ENCODE measurements around the gene SURF4.

SURF4 gene

DNA sequence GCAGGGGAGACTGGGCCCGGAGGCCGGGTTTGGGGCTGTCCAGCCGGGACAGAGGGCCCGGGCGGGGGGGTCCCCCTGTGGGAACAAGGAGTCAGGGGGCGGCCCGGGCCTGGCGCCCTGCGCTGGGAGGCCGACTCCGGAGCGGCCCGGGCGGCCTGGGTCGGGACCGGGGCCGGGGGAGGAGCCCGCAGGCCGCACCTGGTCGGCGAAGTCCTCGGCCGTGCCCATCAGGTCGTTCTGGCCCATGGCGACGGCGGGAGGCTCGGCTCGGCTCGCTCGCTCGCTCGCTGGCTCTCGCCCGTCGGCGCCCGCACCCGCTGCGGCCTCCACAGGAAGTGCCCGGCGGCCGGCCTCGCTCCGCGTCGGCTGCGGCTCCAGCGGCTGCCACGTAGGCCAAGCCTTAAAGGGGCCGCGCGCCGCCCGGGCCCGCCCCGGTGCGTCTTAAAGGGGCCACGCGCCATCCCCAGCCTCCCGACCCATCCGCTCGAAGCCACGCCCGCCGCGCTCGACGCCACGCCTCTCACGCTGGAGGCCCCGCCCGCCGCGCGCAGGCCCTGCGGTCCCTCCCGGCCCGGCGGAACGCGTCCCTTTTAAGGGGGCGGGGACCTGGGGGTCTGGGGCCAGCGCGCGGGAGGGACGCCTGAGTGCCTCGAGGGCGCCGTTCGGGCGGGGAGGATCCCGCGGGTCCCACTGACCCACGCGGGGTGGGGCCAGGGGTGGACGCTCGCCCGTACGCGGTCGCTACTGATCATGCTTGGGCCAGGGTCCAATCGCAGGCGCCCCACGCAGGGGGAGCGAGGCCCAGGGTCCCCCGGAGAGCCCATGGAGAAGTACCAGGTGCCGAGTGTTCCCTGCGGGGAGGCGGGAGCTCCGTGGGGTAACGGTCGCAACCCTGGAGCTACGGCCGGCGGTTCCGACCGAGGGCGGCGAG is at the start of gene SURF4, which contains the start of gene STKLD1:
TSS of gene SURF4 (minus strand) at position 337 of the 931 bp plus-strand sequence. CDS start at position 246, 91 bp downstream.
TSS of gene STKLD1 (plus strand) at position 643 of the 931 bp plus-strand sequence. CDS start at position 751, 108 bp downstream.
- peak; percentile 87 to 88 for DNase-seq

DNA sequence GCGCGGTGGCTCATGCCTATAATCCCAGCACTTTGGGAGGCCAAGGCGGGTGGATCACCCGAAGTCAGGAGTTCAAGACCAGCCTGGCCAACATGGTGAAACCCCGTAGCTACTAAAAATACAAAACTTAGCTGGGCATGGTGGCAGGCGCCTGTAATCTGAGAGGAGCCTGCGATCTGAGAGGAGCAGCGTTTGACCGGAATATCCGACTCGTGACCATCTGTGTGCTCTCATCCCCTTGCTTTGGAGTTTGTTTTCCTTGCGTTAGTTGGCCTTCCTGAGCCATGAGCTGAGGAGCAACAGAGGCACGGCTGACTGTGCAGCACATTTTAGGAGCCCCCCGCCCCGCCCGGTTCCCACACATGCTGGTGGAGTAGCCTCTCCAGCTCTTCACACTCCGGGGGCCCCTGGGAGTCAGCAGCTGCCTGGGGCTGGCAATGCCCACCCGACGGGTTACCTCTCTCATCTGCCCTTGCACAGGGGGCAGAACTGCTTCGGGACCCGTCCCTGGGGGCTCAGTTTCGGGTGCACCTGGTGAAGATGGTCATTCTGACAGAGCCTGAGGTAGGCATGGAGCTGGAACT is 49.3 kb upstream of the SURF4 start:
- no peak for DNase-seq

DNA sequence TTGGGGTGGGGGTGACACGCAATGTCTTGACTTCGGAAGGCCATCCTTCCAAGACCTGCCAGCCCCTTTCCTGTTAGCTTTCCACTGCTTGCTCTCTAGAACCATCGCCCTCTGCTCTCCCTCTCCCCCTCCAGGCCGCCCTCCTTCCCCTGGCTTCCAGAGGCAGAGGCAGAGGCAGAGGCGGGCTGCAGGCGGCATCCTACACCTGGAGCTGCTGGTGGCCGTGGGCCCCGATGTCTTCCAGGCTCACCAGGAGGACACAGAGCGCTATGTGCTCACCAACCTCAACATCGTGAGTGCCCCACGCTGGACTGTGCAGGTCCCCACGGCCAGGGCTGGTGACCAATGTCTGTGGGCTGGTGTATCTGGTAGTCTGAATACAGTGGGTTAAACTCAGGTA is 48.3 kb upstream of the SURF4 start:
- DNase-seq: no peak

DNA sequence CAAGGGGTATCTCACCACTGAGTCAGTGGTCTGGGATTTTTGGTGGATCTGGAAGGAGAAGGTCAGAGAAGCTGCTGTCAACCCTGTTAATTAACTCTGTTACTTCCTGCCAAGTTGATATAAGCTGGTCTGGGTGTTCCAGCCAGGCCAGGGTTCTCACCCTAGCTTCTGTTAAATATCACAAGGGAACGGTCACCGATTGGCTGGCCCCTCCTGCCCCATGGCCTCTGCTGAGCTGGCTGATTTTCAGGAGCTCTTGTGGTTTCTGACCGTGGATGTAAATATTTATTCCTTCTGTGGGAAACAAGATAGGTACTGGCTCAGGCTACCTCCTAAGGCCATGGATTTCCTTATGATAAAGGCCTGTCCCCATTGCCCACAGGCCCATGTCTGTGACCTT is 47.4 kb upstream of the SURF4 start:
- DNase-seq: no peak

DNA sequence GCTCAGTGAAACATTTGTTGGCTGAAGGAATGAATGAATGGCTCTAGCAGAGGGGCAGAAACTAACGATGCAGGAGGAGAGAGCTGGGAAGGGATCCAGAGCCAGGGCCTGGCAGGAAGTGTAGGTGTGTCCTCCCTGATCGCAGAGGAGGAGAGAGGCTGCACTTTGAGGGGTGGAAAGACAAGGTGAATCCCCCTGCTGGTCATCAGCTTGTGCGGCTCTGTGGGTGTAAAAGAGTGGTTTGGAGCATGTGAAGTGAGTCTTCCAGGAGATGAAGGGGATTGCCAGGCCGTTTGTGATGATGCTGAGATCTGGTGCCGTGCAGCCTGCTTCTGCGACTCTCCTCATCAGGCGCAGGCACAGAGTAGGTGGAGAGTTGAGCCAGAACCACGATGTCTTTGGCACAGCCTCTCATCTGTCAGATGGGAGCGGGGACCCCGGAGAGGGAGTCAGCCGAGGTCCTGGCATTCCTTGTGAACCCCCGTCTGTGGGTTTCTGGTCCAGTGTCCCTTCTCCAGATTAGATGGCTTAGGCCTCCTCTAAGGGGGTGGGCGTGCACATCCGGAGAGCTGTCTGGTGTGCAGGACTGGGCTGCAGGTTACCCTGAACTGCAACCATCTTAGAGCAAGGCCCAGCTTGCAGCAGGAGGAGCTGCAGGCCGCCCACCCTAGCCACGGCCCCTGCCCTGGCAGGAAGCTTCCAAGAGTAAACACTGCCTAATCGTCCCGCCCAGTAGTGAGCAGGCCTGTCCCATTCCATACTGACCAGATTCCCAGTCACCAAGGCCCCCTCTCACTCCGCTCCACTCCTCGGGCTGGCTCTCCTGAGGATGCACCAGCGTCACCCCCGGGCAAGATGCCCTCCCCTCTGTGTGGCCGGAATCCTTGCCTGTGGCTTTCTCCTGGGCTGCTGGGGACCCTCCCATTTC is 46.0 kb upstream of the SURF4 start, which contains the start of gene ADAMTS13:
TSS of gene ADAMTS13 (plus strand) at position 753 of the 928 bp plus-strand sequence. CDS start at position 830, 77 bp downstream.
- DNase-seq: no peak

DNA sequence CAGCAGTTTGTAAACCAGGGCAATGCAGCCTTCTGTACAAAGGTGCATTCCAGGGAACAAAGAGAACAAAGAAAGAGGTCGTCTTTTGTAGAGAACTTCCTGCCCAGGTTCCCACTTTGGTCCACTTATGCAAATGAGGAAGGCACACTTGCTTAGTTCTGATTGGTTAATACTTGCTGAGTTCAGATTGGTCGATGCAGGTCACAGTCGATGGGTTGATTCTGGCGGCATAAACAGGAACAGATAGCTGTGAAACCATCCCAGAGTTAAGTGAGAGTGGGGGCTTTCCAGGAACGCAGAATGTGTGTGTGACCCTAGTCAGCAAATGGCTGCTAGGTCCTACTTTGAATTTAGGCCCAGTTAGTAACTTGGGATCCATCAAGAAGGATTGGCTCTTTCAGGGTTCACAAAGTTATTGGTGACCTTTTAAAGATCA is 44.5 kb upstream of the SURF4 start:
- DNase-seq: no peak

DNA sequence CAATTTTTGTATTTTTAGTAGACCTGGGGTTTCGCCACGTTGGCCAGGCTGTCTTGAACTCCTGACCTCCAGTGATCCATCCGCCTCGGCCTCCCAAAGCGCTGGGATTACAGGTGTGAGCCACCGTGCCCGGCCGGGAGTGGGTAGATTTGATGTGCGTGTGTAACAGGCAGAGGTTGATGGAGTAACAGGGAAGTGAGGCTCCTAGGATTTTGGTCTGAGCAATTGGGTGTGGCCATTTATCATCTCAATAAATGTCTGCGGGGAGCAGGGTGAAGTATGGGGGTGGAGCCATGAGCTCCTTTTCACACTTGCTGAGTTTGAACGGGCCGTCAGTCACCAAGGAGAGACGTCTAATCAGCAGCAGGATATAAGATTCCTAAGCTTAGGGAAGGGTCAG is 43.1 kb upstream of the SURF4 start:
- DNase-seq: no peak

DNA sequence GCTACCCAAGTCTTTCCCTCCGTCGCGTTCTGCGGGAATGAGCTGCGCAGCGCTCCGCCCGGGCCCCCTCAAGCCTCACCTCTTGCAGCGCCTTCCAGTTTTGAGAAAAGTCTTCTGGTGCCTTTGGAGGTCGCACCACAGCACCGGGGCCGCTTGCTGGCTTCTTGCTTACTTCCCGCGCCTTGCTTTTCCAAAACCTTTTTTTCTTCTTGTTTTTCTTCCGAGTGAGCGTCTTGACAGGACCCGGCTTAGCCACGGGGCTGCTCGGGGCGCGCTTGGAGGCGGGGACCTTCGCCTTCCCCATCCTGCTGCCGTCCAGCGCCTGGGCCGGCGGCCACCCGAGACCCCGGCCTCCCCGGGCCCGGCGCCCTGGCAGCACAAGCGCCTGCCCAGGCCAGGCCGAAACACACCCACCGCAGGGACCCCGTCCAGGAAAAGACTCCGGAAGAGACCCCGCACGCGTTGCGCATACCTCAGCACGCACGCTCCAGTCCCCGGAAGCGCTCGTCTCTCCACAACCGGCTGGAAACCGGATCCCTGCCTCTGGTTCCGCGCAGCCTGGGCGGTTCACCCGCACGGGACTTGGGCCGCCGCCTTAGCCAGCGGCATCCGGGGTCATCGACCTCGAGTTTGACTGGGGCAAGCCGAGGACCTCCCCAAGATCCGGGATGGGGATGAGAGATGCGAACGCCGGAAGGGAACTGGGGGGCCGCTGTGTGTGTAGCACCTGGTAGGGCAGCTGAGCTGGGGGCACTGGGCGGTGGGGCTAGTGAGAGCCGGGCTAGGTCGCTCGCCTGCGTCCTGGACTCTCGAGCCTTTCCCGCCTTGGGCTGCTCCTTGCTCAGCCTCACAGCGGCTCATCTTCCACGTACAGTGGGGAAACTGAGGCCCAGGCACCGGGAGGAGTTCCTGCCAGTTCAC is 41.9 kb upstream of the SURF4 start, which contains the start of gene REXO4:
TSS of gene REXO4 (minus strand) at position 470 of the 921 bp plus-strand sequence. CDS start at position 304, 166 bp downstream.
- DNase-seq: peak; percentile 66 to 69

DNA sequence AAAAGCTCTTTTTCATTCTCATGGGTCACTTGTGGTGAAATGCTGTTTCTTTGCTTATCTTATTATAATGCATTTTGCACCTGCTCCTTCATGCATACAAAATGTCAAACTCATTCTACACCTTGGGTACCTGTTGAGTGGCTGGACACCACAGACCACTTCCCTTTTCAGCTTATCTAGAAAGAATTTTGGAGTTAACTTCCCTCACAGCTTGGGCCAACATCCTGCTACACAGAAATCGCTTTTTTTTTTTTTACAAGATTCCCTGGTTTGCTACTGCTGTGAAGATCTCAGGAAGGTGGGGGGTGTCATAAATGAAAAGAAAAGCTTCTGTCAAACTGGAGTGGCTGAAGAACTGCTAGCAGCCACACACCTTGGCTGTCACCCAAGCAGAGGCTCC is 39.3 kb upstream of the SURF4 start:
- no peak for DNase-seq

DNA sequence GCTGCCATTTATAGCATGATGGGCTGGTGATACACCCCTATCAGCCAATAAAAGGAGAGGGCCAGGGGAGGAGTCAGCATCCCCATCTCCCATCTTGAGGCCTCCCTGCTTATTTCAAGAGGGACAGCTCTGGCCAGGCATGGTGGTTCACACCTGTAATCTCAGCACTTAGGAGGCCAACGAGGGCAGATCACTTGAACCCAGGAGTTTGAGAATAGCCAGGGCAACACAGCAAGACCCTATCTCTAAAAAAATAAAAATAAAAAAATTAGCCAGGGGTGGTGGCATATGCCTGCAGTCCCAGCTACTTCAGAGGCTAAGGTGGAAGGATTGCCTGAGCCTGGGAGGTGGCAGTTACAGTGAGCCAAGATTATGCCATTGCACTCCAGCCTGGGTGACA is 32.2 kb upstream of the SURF4 start:
- no peak for DNase-seq

DNA sequence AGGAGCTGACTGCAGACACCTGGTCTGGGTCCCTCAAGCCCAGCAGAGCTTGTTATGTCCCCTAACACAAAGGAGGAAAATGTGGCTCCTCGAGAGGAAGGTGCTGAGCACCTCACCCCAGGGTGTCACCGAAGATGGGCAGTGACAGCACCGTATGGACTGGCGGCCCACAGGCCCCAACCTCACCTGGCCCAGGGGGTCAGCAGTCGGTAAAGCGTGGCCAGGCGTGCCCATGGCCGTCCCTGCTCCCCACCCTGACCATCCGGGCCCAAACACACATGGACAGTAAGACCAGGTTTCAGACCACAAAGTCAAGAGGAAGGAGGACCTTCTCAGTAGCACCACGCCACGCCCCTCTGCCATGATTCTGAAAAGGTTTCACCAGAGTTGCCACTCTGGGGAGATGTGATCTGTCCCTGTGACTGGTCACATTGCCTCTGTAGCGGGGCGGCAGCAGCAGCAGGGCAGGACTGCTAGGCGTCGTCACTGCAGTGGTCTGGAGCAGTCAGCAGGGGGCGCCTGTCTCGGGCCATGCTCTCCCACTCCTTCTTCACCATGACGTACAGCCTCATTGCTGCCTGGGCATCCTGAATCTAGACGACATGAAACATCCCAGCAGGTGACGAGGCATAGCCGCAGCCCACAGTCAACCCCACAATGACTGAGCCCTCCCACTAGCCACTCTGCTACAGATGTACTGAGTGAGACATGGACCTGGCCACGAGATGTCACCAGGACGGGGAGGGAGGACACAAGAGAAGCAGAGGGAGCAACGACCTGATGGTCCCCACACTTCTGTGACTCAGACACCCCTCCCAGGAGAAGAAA is 30.8 kb upstream of the SURF4 start:
- DNase-seq: peak; percentile 53

DNA sequence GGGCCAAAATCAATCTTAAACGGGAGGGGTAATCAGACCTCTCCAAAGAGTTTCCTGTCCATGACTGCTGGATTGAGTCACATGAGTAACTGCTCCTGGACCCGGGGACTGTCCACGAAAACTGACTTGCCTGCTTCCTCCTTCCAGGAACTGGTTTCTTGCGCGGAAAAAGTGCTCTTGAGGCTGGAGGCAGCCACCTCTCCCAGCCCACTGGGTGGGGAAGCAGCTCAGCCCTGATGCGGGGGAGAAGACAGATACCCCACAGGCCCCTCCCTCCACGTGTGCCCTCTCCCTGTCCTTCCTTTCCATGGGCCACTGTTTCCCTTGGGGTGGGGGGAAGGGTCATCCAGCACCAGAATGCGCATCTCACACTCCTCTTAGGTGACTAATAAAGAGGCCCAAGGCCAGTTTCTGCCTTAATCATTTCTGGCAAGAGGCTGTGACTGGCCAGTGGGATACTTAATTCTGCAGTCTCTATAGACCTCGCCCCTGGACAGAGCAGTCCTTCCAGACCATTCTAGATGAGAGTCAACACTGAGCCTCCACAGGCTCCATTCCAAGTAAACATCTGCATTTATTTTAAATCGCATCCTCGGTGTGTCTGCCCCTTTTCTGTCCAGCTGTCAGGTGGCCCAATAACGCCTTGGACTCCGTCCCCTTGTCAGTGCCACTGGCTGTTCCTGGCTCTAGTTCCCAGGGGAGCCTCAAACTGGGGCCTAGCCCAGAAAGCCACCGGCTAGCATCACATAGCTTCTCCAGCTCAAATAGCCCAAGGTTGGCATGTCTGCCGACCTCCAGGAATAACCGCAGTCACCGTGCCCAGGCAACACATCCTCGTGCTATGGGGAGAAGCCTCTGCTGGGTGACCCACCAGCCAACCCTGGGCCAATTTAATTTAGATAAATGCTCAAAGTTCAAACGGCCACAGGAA is 29.9 kb upstream of the SURF4 start:
- DNase-seq: no peak

DNA sequence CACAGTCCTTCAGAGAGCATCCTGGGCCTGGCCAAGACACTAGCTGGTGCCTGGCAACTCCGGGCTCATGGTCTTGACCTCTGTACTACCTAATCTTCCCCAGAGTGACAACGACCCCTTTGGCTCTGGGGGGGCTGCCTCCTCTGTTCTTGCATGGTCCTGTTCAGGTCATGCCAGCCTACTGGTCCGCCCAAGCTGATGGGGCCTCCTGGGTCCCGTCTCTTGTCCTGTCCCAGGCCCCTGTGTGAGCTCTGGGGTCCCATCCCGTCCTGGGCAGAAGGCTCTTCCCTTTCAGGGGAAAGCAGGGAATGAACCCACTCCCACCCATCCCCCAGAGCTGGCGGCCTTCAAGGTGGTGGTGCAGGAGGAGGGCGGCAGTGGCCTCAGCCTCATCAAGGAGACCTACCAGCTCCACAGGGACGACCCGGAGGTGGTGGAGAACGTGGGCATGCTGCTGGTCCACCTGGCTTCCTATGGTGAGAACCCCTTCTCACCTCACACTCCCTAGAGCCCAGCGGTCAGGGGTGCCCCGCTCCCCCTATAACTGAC is 28.7 kb upstream of the SURF4 start:
- DNase-seq: no peak

DNA sequence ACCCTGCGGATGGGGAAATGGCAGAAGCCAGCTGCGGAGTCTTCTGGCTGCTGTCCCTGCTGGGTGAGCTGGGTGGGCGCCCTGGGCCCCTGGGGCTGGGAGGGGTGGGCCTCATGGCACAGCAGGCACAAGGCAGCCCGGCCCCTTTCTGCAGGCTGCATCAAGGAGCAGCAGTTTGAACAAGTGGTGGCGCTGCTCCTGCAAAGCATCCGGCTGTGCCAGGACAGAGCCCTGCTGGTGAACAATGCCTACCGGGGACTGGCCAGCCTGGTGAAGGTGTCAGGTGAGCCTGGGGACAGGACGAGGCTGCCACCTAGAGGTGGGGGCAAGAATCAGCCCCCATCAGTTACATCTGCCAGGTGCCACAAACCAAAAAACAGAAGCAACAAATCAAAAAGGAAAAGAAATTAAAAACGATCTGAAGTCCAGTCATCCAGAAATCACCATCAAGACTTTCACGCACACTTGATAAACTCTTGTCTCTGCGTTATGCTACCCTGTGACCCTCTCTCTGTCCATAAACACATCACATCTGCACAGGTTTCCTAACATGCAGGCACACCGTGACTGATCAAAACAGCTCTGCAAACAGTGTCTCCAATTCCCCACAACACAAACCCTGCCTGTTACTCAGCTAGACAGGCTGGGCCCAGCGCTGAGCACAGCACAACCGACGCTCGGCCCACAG is 28.1 kb upstream of the SURF4 start:
- DNase-seq: no peak

DNA sequence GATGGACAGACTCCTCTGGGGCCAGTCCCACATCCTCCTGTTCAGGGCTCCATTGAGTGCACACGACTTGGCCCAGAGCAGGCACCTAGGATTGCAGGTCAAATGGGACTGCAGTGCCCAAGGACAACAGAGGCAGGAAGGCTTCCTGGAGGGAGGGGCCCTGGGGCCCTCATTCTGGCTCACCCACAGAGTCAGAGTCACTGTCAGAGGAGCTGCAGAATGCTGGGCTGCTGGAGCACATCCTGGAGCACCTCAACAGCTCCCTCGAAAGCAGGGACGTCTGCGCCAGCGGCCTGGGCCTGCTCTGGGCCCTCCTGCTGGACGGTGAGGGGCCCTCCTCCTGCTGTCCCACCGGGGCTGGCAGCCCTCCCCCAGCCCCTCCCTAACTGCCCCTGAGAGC is 26.8 kb upstream of the SURF4 start:
- DNase-seq: no peak

DNA sequence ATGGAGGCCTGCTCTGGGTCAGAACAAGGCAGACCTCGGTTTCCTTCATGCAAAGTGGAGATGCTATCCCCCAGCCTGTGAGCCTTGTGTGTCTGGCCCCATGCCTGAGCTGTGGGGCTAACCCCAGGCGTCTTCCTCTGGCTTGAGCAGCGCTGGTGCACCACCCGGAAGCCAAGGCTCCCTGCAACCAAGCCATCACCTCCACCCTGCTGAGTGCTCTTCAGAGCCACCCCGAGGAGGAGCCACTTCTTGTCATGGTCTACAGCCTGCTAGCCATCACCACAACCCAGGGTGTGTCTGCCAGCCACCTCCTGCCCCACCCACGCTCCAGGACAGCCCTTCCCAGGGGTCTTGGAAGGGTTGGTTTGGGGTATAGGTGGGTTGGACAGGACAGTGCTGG is 25.7 kb upstream of the SURF4 start:
- no peak for DNase-seq

DNA sequence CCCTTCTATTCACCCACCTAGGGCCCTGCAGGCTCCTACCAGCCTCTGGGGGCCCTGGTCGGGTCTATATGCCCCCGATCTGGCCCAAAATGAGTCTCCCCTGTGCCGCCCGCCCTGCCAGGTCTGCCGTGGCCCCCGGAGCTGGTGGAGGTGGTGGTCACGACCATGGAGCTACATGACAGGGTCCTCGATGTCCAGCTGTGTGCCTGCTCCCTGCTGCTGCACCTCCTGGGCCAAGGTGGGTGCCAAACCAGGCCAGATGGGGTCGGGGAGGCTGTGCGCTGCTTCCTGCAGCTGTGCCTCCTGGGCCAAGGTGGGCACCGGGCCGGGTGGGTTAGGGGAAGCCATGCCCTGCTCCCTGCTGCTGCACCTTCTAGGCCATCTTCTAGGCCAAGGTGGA is 24.4 kb upstream of the SURF4 start:
- no peak for DNase-seq

DNA sequence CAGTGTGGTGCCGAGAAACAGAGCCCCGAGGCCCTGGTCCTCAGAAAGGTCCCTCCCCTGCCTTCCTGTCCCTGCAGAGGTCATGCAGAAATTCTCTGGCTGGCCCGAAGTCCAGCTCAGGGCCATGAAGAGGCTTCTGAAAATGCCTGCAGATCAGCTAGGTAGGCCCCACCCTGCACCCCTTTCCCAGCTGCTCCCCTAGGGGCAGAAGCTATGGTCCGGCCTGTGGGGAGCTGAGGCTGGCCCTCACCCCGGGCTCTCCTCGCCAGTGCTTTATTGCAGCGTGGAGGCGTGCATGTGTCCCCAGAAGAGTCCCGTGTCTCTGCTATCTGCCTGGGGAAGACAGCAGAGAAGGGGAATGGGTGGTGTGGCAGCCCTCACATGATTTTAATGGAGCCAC is 22.0 kb upstream of the SURF4 start:
- DNase-seq: no peak

DNA sequence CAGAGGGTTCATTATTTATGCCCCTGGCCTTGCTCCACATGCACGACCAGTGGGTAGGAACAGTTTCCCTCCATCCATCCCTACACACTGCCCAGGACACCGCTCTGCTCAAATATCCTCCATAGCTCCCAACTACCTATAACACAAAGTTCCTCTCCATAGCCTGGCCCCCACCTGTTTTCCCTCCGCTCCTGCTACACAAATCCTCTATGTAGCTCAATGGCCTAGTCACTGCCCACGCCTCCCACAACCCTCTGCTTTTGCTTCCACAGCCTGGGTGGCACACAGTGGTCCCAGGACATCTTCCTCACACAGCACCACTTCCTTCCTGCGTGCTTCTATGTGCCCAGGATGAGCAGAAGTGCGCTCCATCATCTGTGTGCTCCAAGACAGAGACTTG is 21.5 kb upstream of the SURF4 start:
- DNase-seq: no peak
